ENCODE results near the gene EDARADD.
"Not testable (repeated sequence)": the region's sequence is repeated elsewhere in the genome, so short reads cannot be mapped to it uniquely, and the experiment has no call there.

EDARADD gene

GRCh38 chr1:236393681-236394481 lies at the start of gene EDARADD:
EDARADD (plus strand) TSS chr1:236394286; CDS start chr1:236394445, 159 bp downstream.
- Mint-ChIP-seq H3K4me1 (peaks cover 19% of the 10 kb centered on the region), H3K4me3 (peak within 1 kb of the TSS; percentile 83), H3K36me3 (no peaks in the 10 kb centered on the region), H3K27ac (no peak within 1 kb of the TSS), H3K9me3 (no peaks in the 10 kb centered on the region), H3K27me3 (peaks cover 40% of the 10 kb centered on the region)

GRCh38 chr1:236345728-236346127 lies 48.4 kb upstream of the EDARADD start:
- H3K4me1 Mint-ChIP-seq, result no peaks in the 10 kb centered on the region
- no peaks in the 10 kb centered on the region for H3K9me3 Mint-ChIP-seq
- H3K4me3 Mint-ChIP-seq, result no peak overlapping the region
- H3K27ac Mint-ChIP-seq, result no peak overlapping the region
- H3K27me3 Mint-ChIP-seq, result peaks cover 13% of the 10 kb centered on the region
- no peaks in the 10 kb centered on the region for H3K36me3 Mint-ChIP-seq

DNA sequence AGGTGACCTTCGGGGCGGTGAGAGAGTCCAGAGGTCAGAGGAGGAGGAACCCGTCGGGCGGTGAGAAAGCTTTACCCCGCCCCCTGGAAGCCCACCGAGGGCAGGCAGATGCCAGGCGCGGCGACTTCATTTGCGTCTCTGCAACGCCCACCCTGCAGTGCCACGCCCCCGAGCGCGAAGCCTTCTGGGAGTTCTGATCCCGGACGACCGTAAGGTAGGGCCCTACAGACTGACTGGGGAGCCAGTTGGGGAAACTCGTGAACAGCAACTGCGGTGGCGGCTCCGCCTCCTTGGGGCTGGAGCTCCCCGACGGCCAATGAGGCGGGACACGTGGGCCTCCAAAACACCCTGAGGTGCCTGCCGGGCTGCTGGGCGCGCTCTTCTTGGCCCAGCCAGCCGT lies 46.0 kb upstream of the EDARADD start:
- H3K27me3 Mint-ChIP-seq, result peaks cover 15% of the 10 kb centered on the region
- no peaks in the 10 kb centered on the region for H3K36me3 Mint-ChIP-seq
- H3K4me1 Mint-ChIP-seq, result no peaks in the 10 kb centered on the region
- no peak overlapping the region for H3K4me3 Mint-ChIP-seq
- no peak overlapping the region for H3K27ac Mint-ChIP-seq
- H3K9me3 Mint-ChIP-seq, result no peaks in the 10 kb centered on the region

- Mint-ChIP-seq H3K27ac (no peak overlapping the region), H3K9me3 (no peaks in the 10 kb centered on the region), H3K4me3 (no peak overlapping the region), H3K36me3 (no peaks in the 10 kb centered on the region), H3K27me3 (peaks cover 15% of the 10 kb centered on the region), H3K4me1 (no peaks in the 10 kb centered on the region)
Observed at GRCh38 chr1:236350308-236350707, 43.8 kb upstream of the EDARADD start.

DNA sequence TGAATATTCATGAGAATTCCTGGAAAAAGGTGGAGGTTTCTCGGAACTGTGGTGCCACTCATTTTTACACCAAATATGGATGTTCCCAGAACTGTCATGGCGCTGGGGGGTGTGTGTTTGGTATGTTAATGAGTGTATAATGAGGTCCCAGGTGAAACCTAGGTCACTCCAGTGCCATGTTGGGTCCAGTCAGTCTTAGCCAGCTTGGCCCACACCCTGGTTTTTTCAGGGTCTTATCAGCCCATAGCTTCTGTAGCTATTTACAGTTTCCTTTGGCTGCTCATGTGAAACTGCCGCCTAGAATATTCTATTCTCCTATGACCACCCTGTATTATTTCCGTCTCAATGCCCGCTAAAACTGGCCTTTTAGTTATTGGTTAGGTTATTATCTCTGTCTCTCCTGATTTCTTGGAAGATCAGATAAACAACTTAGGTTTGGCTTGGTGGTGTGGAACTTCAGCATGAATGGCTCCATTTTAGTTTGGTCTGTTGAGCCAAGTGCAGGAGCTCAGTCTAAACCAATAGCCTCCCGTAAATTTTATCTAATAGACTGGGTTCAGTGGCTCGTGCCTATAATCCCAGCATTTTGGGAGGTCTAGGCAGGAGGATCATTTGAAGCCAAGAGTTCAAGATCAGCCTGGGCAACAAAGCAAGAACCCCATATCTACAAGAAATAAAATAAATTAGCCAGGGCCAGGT lies 42.1 kb upstream of the EDARADD start:
- Mint-ChIP-seq H3K27ac (no peak overlapping the region), H3K4me3 (no peak overlapping the region), H3K9me3 (no peaks in the 10 kb centered on the region), H3K27me3 (peaks cover 13% of the 10 kb centered on the region), H3K36me3 (no peaks in the 10 kb centered on the region), H3K4me1 (no peaks in the 10 kb centered on the region)

GRCh38 chr1:236352747-236353146 lies 41.3 kb upstream of the EDARADD start:
- not testable (repeated sequence) for H3K27ac Mint-ChIP-seq, H3K4me1 Mint-ChIP-seq, H3K36me3 Mint-ChIP-seq, H3K9me3 Mint-ChIP-seq, H3K4me3 Mint-ChIP-seq
- peaks cover 11% of the 10 kb centered on the region for H3K27me3 Mint-ChIP-seq

DNA sequence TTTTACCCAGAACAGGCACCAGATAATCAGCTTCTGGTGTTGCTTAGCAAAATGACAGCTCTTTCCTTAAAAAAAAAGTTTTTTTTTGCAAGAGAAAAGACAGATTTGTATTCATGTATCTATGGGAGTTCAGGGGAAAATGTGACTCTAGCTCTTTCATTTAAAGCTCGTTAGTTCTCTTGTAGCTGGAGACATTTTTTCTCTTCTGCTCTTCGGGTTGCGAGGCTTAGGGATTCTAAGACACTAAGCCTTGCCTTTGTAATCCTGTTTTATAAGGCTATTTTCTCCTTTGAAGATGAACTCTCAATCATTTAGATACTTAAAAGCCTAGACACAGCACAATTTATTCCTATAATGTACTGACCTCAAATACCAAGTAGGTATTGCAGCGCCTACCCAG lies 40.3 kb upstream of the EDARADD start:
- peaks cover 7% of the 10 kb centered on the region for H3K27me3 Mint-ChIP-seq
- H3K27ac Mint-ChIP-seq, result no peak overlapping the region
- peaks cover 6% of the 10 kb centered on the region for H3K9me3 Mint-ChIP-seq
- H3K4me3 Mint-ChIP-seq, result no peak overlapping the region
- no peaks in the 10 kb centered on the region for H3K36me3 Mint-ChIP-seq
- no peaks in the 10 kb centered on the region for H3K4me1 Mint-ChIP-seq

DNA sequence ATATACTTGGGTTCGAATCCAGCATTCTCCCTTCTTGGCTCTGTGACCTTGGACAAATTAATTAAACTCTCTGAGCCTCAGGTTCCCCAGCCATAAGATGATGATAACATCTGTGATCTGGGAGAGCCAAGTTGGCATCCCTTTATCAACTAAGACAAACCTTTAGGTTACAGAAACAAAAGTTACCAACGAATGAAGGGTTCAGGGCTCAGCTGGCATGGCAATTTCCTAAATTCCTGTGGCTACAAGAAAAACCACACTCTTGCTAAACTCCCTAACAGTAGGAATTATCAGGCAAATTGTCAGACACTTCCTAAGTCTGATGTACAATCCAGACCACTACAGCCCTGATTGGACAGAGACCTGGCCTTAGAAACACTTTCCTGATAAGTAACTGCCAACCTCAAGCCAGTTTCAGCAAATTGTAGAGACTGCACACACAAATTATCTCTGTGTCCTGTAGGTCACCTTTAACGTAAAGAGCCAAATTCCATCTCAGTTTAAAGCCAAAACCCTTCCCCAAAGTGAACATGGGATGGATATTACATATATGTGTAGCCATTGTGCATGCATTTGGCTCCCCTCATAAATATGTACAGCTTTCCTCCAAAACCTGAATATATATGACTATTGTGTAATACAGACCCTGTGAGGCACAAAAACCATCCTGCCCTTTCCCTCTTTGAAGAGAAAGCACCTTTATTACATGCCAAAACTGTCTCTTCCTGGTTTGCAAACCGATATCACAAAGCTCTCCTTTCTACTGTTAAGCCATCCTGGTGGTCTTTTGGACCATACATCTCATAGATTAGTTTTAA lies 39.5 kb upstream of the EDARADD start:
- peaks cover 4% of the 10 kb centered on the region for H3K27me3 Mint-ChIP-seq
- H3K4me1 Mint-ChIP-seq, result no peaks in the 10 kb centered on the region
- peaks cover 6% of the 10 kb centered on the region for H3K9me3 Mint-ChIP-seq
- no peak overlapping the region for H3K4me3 Mint-ChIP-seq
- no peak overlapping the region for H3K27ac Mint-ChIP-seq
- no peaks in the 10 kb centered on the region for H3K36me3 Mint-ChIP-seq

- H3K4me1 Mint-ChIP-seq, result no peaks in the 10 kb centered on the region
- peaks cover 6% of the 10 kb centered on the region for H3K9me3 Mint-ChIP-seq
- no peak overlapping the region for H3K4me3 Mint-ChIP-seq
- no peaks in the 10 kb centered on the region for H3K36me3 Mint-ChIP-seq
- H3K27me3 Mint-ChIP-seq, result peaks cover 5% of the 10 kb centered on the region
- no peak overlapping the region for H3K27ac Mint-ChIP-seq
Observed at GRCh38 chr1:236356141-236356540, 37.9 kb upstream of the EDARADD start.

DNA sequence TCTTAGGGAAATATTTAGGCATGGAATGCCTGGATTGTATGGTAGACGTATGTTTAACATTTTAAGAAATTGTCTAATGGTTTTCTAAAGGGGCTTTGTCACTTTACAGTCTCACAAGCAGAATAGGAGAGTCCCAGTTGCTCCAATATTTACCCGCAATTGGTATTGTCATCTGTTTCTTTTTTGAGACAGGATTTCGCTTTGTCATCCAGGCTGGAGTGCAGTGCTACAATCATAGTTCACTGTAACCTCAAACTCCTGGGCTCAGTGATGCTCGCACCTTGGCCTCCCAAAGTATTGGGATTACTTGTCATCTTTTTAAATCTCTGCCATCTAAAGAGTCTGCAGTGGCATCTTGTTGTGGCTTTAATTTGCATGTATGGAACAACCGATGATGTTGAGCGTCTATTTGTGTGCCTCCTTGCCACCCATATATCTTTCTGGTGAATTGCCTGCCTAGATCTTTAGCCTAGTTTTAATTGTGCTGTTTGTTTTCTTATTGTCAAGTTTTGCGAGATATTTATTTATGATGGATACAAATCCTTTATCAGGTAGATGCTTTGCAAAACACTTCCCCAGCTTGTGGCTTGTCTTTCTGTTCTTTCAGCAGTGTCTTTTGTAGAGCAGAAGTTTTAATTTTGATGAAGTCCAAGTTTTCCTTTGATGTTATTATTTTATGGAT lies 32.0 kb upstream of the EDARADD start:
- no peak overlapping the region for H3K4me3 Mint-ChIP-seq
- no peaks in the 10 kb centered on the region for H3K36me3 Mint-ChIP-seq
- peaks cover 3% of the 10 kb centered on the region for H3K27me3 Mint-ChIP-seq
- no peak overlapping the region for H3K27ac Mint-ChIP-seq
- peaks cover 6% of the 10 kb centered on the region for H3K9me3 Mint-ChIP-seq
- H3K4me1 Mint-ChIP-seq, result no peaks in the 10 kb centered on the region

DNA sequence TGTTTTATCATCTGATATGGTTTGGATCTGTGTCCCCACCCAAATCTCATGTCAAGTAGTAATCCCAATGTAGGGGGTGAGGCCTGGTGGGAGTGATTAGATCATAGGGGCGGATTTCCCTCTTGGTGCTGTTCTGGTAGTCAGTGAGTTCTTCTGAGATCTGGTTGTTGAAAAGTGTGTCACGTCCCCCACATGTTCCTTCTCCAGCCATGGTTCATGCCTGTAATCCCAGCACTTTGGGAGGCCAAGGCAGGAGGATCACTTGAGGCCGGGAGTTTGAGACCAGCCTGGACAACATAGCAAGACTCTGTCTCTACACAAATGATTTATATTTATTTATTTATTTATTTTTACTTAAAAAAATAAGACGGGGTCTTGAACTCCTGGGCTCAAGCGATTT lies 30.8 kb upstream of the EDARADD start:
- H3K9me3 Mint-ChIP-seq, result peaks cover 4% of the 10 kb centered on the region
- no peak overlapping the region for H3K4me3 Mint-ChIP-seq
- H3K27me3 Mint-ChIP-seq, result peaks cover 3% of the 10 kb centered on the region
- H3K36me3 Mint-ChIP-seq, result no peaks in the 10 kb centered on the region
- H3K4me1 Mint-ChIP-seq, result no peaks in the 10 kb centered on the region
- H3K27ac Mint-ChIP-seq, result no peak overlapping the region

DNA sequence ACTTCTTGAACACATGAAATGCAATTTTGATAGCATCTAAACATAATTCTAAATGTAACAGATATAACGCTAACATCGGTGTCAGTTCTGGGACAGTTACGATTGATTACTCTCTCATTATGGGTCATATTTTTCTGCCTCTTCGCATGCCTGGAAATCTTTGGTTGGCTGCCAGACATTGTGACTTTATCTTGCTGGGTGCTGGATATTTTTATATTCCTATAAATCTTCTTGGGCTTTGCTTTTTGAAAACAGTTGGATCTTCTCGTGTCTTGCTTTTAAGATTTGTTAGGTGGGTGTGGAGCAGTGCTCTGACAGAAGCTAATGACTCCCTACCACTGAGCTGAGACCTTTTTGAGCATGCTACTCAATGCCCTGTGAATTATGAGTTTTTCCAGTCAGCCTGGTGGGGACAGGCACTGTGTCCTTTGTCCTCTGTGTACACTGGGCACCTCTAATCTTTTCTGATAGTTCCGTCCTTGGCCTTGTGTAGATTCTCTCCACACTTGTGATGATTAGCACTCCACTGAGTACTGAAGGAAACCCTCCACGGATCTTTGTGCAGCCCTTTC lies 28.0 kb upstream of the EDARADD start:
- Mint-ChIP-seq H3K4me1 (no peaks in the 10 kb centered on the region), H3K36me3 (no peaks in the 10 kb centered on the region), H3K9me3 (no peaks in the 10 kb centered on the region), H3K4me3 (no peak overlapping the region), H3K27me3 (no peaks in the 10 kb centered on the region), H3K27ac (no peak overlapping the region)

DNA sequence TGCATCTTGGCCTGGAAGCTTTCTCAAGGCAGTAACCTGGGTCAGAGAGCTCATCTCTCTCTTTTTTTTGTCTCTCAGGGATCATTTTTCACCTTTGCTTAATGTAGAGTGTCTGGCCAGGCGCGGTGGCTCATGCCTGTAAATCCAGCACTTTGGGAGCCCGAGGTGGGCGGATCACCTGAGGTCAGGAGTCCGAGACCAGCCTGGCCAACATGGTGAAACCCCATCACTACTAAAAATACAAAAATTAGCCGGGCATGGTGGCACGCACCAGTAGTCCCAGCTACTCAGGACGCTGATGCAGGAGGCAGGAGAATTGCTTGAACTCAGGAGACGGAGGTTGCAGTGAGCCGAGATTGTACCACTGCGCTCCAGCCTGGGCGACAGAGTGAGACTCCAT lies 27.4 kb upstream of the EDARADD start:
- not testable (repeated sequence) for H3K4me3 Mint-ChIP-seq, H3K36me3 Mint-ChIP-seq, H3K9me3 Mint-ChIP-seq, H3K4me1 Mint-ChIP-seq, H3K27me3 Mint-ChIP-seq, H3K27ac Mint-ChIP-seq

GRCh38 chr1:236370420-236370819 lies 23.7 kb upstream of the EDARADD start:
- H3K9me3 Mint-ChIP-seq, result peaks cover 4% of the 10 kb centered on the region
- H3K4me1 Mint-ChIP-seq, result no peaks in the 10 kb centered on the region
- peaks cover 5% of the 10 kb centered on the region for H3K27me3 Mint-ChIP-seq
- no peak overlapping the region for H3K4me3 Mint-ChIP-seq
- H3K36me3 Mint-ChIP-seq, result no peaks in the 10 kb centered on the region
- H3K27ac Mint-ChIP-seq, result no peak overlapping the region

DNA sequence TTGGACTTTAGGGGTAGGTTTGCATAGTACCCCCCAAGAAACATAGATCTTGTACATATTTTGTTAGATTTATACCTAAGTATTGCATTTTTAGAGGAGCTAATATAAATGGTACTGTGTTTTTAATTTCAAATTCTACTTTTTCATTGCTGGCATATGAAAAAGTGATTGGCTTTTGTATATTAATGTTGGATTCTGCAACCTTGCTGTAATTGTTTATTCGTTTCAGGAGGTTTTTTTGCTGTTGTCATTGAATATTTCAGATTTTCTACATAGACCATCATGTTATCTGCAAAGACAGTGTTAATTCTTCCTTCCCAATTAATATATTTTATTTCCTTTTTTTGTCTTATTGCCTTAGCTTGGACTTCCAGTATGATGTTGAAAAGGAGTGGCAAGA lies 23.0 kb upstream of the EDARADD start:
- no peaks in the 10 kb centered on the region for H3K4me1 Mint-ChIP-seq
- peaks cover 5% of the 10 kb centered on the region for H3K27me3 Mint-ChIP-seq
- no peaks in the 10 kb centered on the region for H3K36me3 Mint-ChIP-seq
- H3K4me3 Mint-ChIP-seq, result no peak overlapping the region
- peaks cover 4% of the 10 kb centered on the region for H3K9me3 Mint-ChIP-seq
- H3K27ac Mint-ChIP-seq, result no peak overlapping the region

All from activated naive CD4-positive, alpha-beta T cell treated with anti-CD3 and anti-CD28 coated beads, Interleukin-2, amount 50 U/mL, for 24 hours (primary cell).